Liver (tissue), 9 donors: ENCODE results near the gene HMGN4. TPM values are rescaled to one million over a fixed set of nuclear protein-coding genes. Genes with fewer than 3 reads are reported as not detected.

ENCODE experiments used
- DNase-seq: peaks from one replicate; pipeline ENCODE4 v3.0.0-alpha.2; 2017; ENCODE audit warnings: low spot score
- H3K27ac ChIP-seq, 2 donors: one replicate each; pipeline ENCODE4 v1.7.0; 2013; ENCODE audit warnings: inconsistent platforms in 2 of 2, low read length in 2 of 2, control low read depth in 1 of 2, low read depth in 1 of 2, mild to moderate bottlenecking in 1 of 2
- H3K27me3 ChIP-seq, 4 donors: one replicate each; pipeline versions ENCODE4 v1.6.1 to v1.7.0; 2013; ENCODE audit warnings: low read length in 3 of 4, inconsistent platforms in 1 of 4, mild to moderate bottlenecking in 1 of 4, moderate library complexity in 1 of 4; ENCODE audit not compliant: control insufficient read depth in 4 of 4, insufficient read depth in 4 of 4
- H3K36me3 ChIP-seq, 4 donors: one replicate each; pipeline versions ENCODE4 v1.6.1 to v1.7.0; 2013; ENCODE audit warnings: low read length in 3 of 4, mild to moderate bottlenecking in 3 of 4, low read depth in 1 of 4, moderate library complexity in 1 of 4; ENCODE audit not compliant: control insufficient read depth in 4 of 4, insufficient read depth in 3 of 4
- H3K4me1 ChIP-seq, 4 donors: one replicate each; pipeline versions ENCODE4 v1.6.1 to v1.7.0; 2013; ENCODE audit warnings: low read length in 3 of 4, mild to moderate bottlenecking in 3 of 4, moderate library complexity in 1 of 4; ENCODE audit not compliant: control insufficient read depth in 4 of 4, insufficient read depth in 4 of 4
- H3K4me3 ChIP-seq, 3 donors: one replicate each; pipeline versions ENCODE4 v1.6.1 to v1.7.0; 2013; ENCODE audit warnings: low read length in 3 of 3, control low read depth in 1 of 3, low read depth in 1 of 3, mild to moderate bottlenecking in 1 of 3
- H3K9ac ChIP-seq, 2 donors: one replicate each; pipeline ENCODE4 v1.7.0; 2013; ENCODE audit warnings: low read length in 2 of 2, mild to moderate bottlenecking in 2 of 2, moderate library complexity in 2 of 2, control low read depth in 1 of 2, low read depth in 1 of 2
- H3K9me3 ChIP-seq, 4 donors: one replicate each; pipeline versions ENCODE4 v1.6.1 to v1.7.0; 2013; ENCODE audit warnings: low read length in 3 of 4; ENCODE audit not compliant: control insufficient read depth in 4 of 4
- ATF3 ChIP-seq: IDR thresholded peaks from 2 replicates; pipeline ENCODE4 v1.6.1; 2016; ENCODE audit warnings: antibody characterized with exemption
- CTCF ChIP-seq: fragments of 150-350 bp; IDR thresholded peaks from 2 replicates; pipeline ENCODE4 v1.5.1; 2017; ENCODE audit warnings: improper control_type of control experiment, low read depth, low read length; ENCODE audit not compliant: missing input control
- EGR1 ChIP-seq, 2 donors: IDR thresholded peaks; 2 replicates each; pipeline ENCODE4 v1.6.1; 2016 to 2018; ENCODE audit warnings: antibody characterized with exemption in 2 of 2, low read depth in 2 of 2
- FOXA1 ChIP-seq: IDR thresholded peaks from 2 replicates; pipeline ENCODE4 v1.6.1; 2016; ENCODE audit warnings: antibody characterized with exemption
- FOXA2 ChIP-seq: IDR thresholded peaks from 2 replicates; pipeline ENCODE4 v1.6.1; 2016; ENCODE audit warnings: antibody characterized with exemption
- GABPA ChIP-seq, 2 donors: IDR thresholded peaks in 1 of 2; conservative IDR thresholded peaks in 1 of 2; 2 replicates each; pipeline ENCODE4 v1.6.1; 2016; ENCODE audit warnings: antibody characterized with exemption in 2 of 2, mild to moderate bottlenecking in 1 of 2, moderate library complexity in 1 of 2
- HNF4A ChIP-seq, 2 donors: conservative IDR thresholded peaks; 2 replicates each; pipeline ENCODE4 v1.6.1; 2016; ENCODE audit warnings: antibody characterized with exemption in 2 of 2, mild to moderate bottlenecking in 2 of 2
- HNF4G ChIP-seq: IDR thresholded peaks from 2 replicates; pipeline ENCODE4 v1.6.1; 2016; ENCODE audit warnings: antibody characterized with exemption
- JUND ChIP-seq, 2 donors: IDR thresholded peaks; 2 replicates each; pipeline ENCODE4 v1.6.1; 2016; ENCODE audit warnings: antibody characterized with exemption in 2 of 2
- MAX ChIP-seq: IDR thresholded peaks from 2 replicates; pipeline ENCODE4 v1.6.1; 2016; ENCODE audit warnings: antibody characterized with exemption
- NR2F2 ChIP-seq: IDR thresholded peaks from 2 replicates; pipeline ENCODE4 v1.6.1; 2016; ENCODE audit warnings: antibody characterized with exemption
- RAD21 ChIP-seq, 2 donors: IDR thresholded peaks; 2 replicates each; pipeline ENCODE4 v1.6.1; 2016; ENCODE audit warnings: antibody characterized with exemption in 2 of 2, mild to moderate bottlenecking in 2 of 2
- REST ChIP-seq: IDR thresholded peaks from 2 replicates; pipeline ENCODE4 v1.6.1; 2016; ENCODE audit warnings: antibody characterized with exemption, mild to moderate bottlenecking
- RXRA ChIP-seq, 2 donors: IDR thresholded peaks; 2 replicates each; pipeline ENCODE4 v1.6.1; 2017 to 2018; ENCODE audit warnings: antibody characterized with exemption in 2 of 2, mild to moderate bottlenecking in 1 of 2
- SP1 ChIP-seq: IDR thresholded peaks from 2 replicates; pipeline ENCODE4 v1.6.1; 2018; ENCODE audit warnings: antibody characterized with exemption, mild to moderate bottlenecking
- TAF1 ChIP-seq: conservative IDR thresholded peaks from 2 replicates; pipeline ENCODE4 v1.6.1; 2016; ENCODE audit warnings: antibody characterized with exemption, mild to moderate bottlenecking
- YY1 ChIP-seq: IDR thresholded peaks from 2 replicates; pipeline ENCODE4 v1.6.1; 2016; ENCODE audit warnings: antibody characterized with exemption, mild to moderate bottlenecking
- ZBTB33 ChIP-seq: IDR thresholded peaks from 2 replicates; pipeline ENCODE4 v1.6.1; 2016; ENCODE audit warnings: antibody characterized with exemption
- WGBS: extraction: QIAGEN DNeasy Blood & Tissue Kit; methylation state at CpG from one replicate; pipeline ENCODE4 v1.1.7; 2013; 5-methylcytosine and 5-hydroxymethylcytosine counted together
- polyA plus RNA-seq, 2 donors: library from polyadenylated mRNA; stranded (reverse) in 1 of 2; unstranded in 1 of 2; fragments of 200-250 nt in 1 of 2; fragments of >200 nt in 1 of 2; fragmentation: Nextera tagmentation in 1 of 2; extraction: Ambion mirVana in 1 of 2; gene quantifications; one replicate each; pipeline versions ENCODE4 v1.2.1 to v1.2.3, GENCODE V29; 2013 to 2015
- total RNA-seq, 2 donors: library from RNA; depleted of rRNA; stranded (reverse); fragments of >200 nt; gene quantifications; one replicate each; pipeline ENCODE4 v1.2.3, GENCODE V29; 2014
- donor health status: healthy.
- donor health status: healthy.
- donor health status: healthy.
- donor health status: healthy.
- donor health status: healthy.

The HMGN4 gene
- total and polyA plus RNA-seq, 4 donors = 8.2 to 13.3 (median 10.1) TPM

- DNase-seq = no peak
- Histone ChIP-seq H3K9ac (no peak overlapping the region), H3K9me3 (no peaks in the 10 kb centered on the region), H3K4me1 (peaks cover 0 to 2% (median 0%) of the 10 kb centered on the region in 4 donors), H3K36me3 (no peaks in the 10 kb centered on the region), H3K27me3 (no peaks in the 10 kb centered on the region), H3K27ac (no peak overlapping the region), H3K4me3 (no peak overlapping the region)
- TF ChIP-seq YY1 (no peak), MAX (no peak), TAF1 (no peak), SP1 (no peak), NR2F2 (no peak), FOXA2 (no peak), RXRA (IDR thresholded peaks at IDR 0.05) (no peak), RAD21 (IDR thresholded peaks at IDR 0.05) (no peak), HNF4G (no peak), ZBTB33 (no peak), CTCF (no peak), FOXA1 (no peak), EGR1 (IDR thresholded peaks at IDR 0.05; ENCODE audit: low read depth in 2 of 2) (no peak), GABPA (IDR thresholded peaks at IDR 0.05 in 1 of 2, conservative IDR thresholded peaks at IDR 0.05 in 1 of 2) (no peak), REST (no peak), ATF3 (no peak), JUND (IDR thresholded peaks at IDR 0.05) (no peak), HNF4A (conservative IDR thresholded peaks at IDR 0.05) (no peak)
- 81% methylated on average over 6 of the region's 6 CpGs for WGBS
These were observed 25.3 kb downstream of the HMGN4 start for GRCh38 chr6:26563488-26563887.
